ENCODE results near the gene NEK1. TPM values are rescaled to one million over a fixed set of nuclear protein-coding genes. Genes with fewer than 3 reads are reported as not detected.
A peak's percentile ranks its signal among the peaks of the same experiment; 100 is the strongest.
"Not testable (repeated sequence)": the region's sequence is repeated elsewhere in the genome, so short reads cannot be mapped to it uniquely, and the experiment has no call there.

Gene NEK1
- total RNA-seq, 1 donor from 2014 or later, result 6.5 TPM

DNA sequence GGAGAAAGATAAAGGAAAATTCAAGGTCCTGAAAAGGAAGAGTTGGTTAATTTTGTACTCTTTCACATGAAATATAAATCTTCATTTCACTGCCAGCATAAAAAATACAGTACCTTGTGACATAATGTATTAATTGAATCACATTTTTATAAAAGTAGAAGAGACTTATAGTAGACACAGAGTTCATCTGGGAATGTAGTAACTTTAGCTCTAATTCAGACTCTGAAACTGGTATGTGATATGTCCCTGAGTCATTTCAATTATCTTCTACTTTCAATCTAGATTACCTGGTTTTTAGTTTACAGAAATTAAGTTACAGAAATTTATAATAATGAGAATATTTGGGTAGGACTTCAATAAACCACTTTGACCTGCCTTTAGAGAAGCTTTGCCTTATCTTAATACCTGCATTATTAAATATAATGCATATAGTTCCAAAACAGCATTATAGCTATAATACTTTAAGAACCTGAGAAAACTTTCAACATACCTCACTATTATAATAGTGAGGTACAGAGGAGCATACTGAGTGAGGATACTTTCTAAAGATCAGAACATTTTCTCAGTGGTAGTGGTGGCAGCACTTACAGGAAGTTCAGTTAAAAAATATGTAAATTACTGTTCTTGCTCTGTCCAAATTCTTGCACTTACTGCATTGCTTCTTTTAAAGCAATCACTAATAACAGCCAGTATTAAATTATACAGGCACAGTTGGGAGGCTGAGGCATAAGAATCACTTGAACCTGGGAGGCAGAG, 11.2 kb downstream of the NEK1 start:
- no peak for DNase-seq (ENCODE audit: low read depth in 2 of 2)

DNA sequence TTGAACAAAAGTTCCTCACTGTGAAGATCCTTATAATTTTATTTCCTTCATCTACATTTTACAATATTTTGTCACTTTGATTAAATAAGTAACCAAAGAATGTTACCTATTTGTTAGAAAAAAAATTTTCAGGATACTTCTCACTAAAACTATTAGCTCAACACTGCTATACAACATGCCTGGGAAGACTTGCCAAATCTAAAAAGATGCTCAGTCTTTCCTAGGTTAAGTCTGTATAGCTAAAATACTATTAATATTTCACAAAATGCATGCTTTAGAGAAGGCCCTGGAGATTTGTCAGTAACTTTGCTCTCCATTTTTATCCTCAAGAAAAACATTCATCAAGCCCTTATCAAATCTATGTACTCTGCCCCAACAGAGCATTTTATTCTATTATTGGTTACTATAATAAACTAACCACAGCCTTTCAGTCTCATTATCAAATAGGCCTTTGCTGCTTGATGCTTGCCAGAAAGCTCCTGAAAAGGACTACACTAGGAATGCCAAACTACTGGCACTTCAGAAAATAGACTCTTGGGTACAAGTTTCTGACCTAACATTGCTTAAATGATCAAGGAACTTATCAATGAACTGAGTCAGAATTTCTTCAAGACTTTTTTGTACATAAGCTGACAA, 17.7 kb downstream of the NEK1 start:
- DNase-seq (ENCODE audit: low read depth in 2 of 2), result no peak

DNA sequence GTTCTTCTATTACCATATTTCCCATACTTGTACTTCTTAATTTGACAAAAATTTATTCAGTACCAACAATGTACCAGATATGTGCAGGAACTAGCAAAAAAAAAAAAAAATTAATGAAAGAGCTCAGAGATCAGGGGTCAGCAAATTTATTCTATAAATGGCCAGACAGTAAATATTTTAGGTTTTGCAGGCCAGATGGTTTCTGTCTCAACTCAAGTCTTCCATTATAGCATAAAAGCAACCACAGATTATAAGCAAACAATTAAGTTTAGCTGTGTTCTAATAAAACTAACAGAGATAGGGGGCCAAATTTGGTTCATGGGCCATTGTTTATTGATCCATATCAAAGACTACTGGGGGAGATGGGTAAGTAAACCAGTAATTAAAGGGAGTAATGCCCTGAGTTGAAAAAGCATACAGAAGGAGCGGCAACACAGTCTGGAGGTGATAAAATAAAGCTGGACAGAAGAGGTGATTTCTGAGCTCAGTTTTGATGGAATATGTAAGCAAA, 19.3 kb downstream of the NEK1 start:
- DNase-seq (ENCODE audit: low read depth in 2 of 2), result no peak

DNA sequence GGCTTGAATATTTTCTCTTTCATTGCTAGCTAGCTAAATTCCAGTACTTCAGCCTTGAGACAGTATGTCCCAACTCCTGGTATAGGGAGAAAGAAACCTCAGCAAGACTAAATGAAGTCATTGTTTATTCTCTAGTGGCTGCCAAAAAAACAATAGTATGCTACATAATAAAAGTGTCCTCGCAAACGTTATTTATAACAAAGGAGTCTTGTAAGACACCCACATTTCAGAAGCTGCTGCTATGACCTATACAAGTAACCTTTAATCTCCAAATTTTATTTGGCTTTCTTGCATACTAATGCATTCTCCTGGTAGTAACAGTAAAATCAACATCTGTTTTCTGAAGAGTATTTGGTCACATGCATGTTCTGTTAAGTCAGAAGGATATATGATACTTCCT, 28.8 kb downstream of the NEK1 start:
- DNase-seq (ENCODE audit: low read depth in 2 of 2), result peak in 1 of 2 donors; percentile 18

DNA sequence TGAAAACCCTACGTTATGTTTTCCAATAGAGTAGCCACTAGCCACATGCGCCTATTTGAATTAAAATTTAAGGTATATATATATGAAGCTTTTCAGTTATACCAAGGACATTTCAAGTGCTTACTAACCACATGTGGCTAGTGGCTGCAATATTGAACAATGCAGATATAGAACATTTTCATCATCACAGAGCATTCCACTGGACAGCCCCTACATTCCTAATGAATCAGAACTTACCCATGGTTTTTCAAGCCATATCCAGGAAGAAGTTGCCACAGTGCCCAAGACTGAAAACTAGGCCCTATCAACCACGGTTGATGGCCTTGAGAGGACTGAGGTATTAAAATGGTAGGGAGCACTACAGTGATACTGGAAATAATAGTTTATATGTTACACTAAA, 29.7 kb downstream of the NEK1 start:
- DNase-seq (ENCODE audit: low read depth in 2 of 2), result no peak

DNA sequence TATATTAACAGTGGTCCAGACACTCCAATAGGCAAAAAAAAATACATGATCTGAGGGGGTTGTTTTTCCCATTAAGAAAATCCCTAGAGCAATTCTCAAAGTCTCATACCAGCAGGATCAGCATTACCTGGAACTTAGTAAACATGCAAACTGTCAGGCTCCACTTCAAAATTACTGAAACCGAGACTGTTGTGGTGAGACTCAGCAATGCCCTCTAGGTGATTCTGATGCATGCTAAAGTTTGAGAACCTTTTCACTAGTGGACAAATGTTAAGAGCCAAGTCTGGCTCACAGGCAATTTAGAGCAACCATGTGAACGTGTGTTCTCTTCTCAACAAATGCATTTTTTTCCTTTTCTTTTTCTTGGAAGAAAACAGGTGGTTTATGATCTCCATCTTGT, 30.2 kb downstream of the NEK1 start:
- DNase-seq (ENCODE audit: low read depth in 2 of 2), result no peak

DNA sequence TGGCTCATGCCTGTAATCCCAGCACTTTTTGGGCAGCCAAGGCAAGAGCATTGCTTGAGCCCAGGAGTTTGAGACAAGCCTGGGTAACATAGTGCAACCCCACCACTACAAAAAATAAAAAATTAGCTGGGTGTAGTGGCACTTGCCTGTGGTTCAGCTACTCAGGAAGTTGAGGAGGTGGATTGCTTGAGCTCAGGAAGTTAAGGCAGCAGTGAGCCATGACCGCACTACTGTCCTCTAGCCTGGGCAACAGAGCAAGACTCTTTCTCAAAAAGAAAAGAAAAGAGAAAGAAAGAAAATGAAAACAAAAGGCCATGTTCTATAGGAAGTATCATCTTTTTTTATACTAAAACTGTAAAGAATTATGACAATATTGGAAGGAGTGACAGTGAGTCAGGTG, 38.5 kb downstream of the NEK1 start:
- DNase-seq (ENCODE audit: low read depth in 2 of 2), result no peak

DNA sequence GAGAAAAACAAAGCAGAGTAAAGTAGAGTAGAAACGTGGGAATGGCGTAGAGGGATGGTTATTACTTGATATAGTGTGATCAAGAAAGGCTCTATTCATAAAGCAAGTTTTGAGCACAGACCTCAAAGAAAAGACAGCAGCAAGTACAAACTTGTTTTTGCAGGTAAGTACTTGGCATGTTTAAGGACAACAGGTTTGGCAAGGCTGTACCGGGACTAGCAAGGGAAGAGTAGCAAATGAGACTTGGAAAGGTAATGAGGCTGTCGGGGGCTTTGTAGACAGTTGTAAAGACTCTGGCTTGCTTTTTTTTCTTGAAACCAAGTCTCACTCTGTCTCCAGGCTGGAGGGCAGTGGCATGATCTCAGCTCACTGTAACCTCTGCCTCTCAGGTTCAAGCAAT, 40.9 kb downstream of the NEK1 start:
- no peak for DNase-seq (ENCODE audit: low read depth in 2 of 2)

DNA sequence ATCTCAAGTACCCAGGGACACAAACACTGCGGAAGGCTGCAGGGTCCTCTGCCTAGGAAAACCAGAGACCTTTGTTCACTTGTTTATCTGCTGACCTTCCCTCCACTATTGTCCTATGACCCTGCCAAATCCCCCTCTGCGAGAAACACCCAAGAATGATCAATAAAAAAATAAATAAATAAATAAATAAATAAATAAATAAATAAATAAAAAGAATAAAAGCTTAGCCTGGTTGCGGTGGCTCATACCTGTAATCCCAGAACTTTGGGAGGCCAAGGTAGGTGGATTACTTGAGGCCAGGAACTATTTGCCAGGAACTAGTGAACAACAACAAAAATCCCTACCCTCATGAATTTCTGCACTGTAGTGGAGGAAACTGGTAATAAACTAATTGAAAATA, 41.4 kb downstream of the NEK1 start:
- DNase-seq (ENCODE audit: low read depth in 2 of 2), result not testable (repeated sequence)

DNA sequence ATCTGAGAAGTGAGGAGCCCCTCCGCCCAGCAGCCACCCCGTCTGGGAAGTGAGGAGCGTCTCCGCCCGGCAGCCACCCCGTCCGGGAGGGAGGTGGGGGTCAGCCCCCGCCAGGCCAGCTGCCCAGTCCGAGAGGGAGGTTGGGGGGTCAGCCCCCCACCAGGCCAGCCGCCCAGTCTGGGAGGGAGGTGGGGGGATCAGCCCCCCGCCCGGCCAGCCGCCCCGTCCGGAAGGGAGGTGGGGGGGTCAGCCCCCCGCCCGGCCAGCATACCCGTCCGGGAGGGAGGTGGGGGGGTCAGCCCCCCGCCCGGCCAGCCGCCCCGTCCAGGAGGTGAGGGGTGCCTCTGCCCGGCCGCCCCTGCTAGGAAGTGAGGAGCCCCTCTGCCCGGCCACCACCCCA, 42.1 kb downstream of the NEK1 start:
- DNase-seq (ENCODE audit: low read depth in 2 of 2), result not testable (repeated sequence)

DNA sequence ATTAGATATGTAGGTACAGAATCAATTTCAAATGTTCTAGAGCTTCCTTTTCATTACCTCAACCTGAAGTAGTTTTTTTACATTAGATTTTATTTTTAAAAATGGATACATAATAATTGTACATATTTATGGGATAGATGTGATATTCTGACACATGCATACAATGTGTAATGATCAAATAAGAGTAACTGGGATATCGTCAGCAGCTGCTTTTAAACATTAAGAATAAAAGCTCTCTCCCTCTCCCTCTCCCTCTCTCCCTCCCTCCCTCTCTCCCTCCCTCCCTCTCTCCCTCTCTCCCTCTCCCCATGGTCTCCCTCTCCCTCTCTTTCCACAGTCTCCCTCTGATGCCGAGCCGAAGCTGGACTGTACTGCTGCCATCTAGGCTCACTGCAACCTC, 43.2 kb downstream of the NEK1 start:
- DNase-seq (ENCODE audit: low read depth in 2 of 2), result not testable (repeated sequence)

DNA sequence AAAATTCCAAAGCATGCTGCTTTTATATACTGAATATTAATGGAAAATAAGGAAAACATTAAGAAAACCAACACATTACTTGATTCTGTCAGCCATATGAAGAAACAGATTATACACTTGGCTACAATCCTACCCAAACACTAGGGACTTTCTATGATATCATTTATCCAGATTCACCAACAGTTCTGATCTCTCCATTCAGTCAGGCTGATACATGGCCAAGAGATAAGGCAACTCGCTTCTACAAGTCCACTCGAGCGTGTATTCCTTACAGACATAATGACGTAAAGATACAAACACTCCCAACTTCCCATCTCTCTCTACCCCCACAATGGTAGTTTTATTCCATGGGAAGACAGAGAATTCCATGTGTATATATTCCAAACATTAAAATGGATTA, 44.5 kb downstream of the NEK1 start:
- no peak for DNase-seq (ENCODE audit: low read depth in 2 of 2)

DNA sequence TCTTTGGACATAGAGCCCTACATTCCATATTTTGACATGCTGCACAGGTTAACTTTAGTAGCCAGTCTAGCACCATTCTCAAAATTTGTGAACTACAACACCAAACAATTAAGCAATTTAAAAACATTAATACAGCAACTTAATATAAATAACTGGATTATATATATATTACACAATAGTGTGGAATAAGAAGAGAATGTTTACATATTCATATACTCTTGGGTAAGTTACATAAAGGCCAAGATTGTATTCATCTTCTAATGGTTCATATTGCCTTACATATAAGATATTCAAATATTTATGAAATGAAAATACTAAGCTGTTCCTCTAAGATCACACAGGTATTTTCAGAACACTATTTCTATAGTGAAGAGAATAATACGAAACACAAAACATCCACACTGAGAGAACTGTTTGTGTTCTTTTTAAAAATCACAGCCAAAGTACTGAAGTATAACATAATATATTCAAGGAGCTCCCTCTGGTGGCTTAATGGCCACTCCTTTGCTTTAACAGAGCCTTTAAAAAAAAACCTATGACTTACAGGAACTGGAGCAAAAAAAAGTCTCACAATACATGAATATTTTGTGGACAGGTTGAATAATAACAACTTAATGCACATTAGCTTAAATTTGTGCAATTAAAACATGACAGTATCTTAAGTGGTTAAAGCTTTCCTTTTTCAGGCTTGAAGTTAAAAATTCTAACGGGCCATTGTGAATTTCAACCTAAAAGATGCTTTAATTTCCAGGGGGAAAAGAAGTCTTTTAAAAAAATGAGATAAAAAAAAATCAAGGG, 46.2 kb downstream of the NEK1 start:
- peak; percentile 72 to 74 for DNase-seq (ENCODE audit: low read depth in 2 of 2)

DNA sequence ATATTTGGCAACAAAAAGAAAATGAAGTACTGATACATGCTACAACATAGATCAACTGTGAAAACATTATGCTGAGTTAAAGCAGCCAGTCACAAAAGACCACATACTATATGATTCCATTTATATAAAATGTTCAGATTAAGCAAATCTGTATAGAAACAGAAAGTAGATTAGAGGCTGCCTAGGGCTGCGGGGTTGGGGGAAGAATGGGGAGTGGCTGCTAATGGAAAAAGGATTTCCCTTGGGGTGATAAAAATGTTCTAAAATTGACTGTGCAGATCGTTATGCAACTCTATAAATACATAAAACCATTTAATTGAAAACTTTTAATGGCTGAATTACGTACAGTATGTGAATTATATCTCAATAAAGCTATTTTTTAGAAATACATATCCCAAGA, 46.8 kb downstream of the NEK1 start:
- DNase-seq (ENCODE audit: low read depth in 2 of 2), result peak; percentile 16 to 45

DNA sequence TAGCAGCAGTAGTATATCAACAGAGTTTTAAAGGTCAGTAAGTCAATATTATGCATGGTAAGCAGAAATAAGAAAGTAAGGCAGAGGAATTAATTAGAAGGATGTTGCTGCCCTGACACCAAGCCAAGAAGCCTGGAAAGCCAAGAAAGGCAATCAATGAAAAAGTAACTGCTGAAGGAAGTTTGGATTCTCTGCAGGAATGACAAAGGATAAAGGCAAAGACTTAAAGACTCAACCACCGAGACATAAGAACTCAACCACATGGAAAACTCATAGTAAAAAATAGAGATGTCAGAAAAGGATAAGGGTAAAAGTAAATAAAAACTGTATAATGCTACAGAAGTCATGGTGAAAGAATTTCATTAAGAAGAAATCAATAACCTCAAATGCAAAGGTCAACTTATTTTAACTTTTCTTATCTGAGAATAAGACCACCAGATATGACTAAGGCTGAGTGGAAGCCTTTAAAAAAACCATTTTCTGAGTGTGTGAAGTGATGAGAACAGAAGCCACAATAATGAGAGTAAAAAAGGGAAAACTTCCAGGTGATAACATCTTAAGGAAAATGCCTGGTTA, 55.2 kb downstream of the NEK1 start:
- no peak for DNase-seq (ENCODE audit: low read depth in 2 of 2)

DNA sequence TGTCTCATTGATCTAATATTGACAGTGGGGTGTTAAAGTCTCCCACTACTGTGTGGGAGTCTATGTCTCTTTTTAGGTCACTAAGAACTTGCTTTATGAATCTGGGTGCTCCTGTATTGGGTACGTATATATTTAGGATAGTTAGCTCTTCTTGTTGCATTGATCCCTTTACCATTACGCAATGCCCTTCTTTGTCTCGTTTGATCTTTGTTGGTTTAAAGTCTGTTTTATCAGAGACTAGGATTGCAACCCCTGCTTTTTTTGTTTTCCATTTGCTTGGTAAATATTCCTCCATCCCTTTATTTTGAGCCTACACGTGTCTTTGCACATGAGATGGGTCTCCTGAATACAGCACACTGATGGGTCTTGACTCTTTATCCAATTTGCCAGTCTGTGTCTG, 65.8 kb downstream of the NEK1 start:
- not testable (repeated sequence) for DNase-seq (ENCODE audit: low read depth in 2 of 2)

DNA sequence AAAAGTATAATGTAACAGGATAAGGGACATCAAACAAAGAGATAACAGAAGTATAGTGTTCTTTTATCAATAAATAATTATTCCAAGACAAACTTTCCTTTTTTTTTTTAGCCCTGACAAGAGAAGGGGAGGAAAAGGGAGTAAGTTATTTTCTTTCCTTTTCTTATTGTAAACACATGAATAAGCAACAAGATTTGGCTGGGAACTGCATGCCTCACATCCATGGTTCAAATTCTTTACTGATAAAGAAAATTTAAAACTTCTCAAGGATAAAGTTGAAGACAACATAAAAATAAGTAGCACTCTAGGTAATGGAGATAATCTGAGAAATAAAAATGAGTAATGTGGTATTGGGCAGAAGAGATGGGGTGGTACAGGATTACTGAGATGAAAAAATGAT, 71.6 kb downstream of the NEK1 start:
- no peak for DNase-seq (ENCODE audit: low read depth in 2 of 2)

DNA sequence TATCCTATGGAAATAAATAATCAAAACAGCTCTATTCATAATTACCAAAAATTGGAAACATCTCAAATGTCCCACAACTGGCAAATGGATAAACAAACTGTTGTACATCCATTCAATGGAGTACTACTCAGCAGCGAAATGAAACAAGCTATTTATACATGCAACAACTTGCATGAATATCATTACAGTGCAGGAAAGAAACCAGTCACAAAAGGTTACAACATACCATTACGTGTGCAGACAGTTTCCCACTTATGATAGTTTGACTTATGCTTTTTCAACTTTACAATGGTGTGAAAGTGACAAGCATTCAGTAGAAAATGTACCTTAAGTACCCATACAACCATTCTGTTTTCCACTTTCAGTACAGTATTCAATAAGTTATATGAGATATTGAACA, 82.3 kb downstream of the NEK1 start:
- no peak for DNase-seq (ENCODE audit: low read depth in 2 of 2)

DNA sequence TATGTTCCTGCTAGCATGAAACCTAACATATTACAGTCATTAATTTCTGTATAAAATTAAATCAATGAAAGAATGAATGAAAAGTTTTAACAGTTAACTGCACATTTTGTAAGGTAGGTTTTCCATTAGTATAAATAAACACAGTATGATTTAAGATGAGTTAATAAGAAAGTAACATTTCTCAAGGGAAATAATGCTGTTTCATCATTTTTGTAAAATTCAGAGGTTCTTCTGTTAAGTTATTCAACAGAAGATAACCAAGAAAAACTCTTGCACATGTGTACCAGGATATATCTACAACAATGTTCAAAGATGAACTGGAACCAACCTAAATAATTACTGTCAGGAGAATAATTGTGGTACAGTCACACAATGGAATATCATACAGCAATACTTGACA, 88.6 kb downstream of the NEK1 start:
- no peak for DNase-seq (ENCODE audit: low read depth in 2 of 2)

DNA sequence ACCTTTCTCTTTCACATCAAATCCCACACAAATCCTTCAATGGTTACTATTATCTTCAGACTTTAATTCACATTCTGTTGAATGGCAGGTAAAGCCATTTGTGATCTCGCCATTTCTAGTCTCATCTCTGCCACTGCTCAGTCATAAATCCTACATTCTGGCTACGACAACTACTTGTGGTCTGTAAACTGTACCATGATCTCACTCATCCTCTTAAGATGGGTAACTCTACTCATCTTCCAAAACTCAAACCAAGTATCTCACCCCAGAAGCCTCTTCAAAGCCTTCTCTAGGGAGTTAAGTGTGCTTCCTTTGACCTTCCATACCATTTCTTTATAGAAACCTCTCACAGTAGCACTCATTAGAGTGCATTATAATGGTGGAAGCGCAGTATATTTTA, 101.8 kb downstream of the NEK1 start:
- no peak for DNase-seq (ENCODE audit: low read depth in 2 of 2)

DNA sequence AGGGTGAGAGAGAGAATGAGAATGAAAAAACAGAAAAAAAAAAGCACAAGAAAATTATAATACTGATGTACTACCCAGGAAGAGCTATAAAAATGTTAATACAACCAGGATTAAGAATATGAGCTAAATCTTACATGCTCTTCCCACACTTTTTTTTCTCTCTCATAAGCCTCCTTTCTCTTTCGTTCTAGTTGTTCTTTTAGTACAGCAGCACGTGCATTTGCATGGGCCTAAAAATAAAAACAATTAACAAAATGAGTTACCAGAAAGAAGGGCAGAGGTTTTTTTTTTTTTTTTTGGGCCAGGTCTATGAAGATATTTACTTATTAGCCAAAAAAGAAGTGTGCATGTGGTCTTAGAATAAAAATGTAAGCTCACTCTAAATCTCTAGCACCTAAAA, 105.5 kb downstream of the NEK1 start:
- no peak for DNase-seq (ENCODE audit: low read depth in 2 of 2)

DNA sequence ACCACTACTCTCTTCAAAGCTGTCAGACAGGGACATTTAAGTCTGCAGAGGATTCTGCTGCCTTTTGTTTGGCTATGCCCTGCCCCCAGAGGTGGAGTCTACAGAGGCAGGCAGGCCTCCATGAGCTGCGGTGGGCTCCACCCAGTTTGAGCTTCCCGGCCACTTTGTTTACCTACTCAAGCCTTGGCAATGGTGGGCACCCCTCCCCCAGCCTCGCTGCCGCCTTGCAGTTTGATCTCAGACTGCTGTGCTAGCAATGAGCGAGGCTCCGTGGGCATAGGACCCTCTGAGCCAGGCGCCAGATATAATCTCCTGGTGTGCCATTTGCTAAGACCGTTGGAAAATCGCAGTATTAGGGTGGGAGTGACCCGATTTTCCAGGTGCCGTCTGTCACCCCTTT, 112.5 kb downstream of the NEK1 start:
- not testable (repeated sequence) for DNase-seq (ENCODE audit: low read depth in 2 of 2)

Measured in lung microvascular endothelial cell (primary cell).